Caco-2 (cell line): ENCODE measurements around the gene TJP3. TPM values are rescaled to one million over a fixed set of nuclear protein-coding genes. Genes with fewer than 3 reads are reported as not detected.

Experiments
- BruUV-seq: library from RNA; stranded (reverse); fragments of 400-500 nt; replicated peaks from 2 replicates; lab custom pipeline; 2021; lab: Mats Ljungman, UMichigan
- CTCF ChIA-PET: fragments of 300-600 bp; sonication (Branson Sonifier 250); formaldehyde crosslinking; loops from one replicate; lab custom pipeline; 2022; ENCODE audit warnings: antibody characterized with exemption; lab: Charles Lee
- POLR2A ChIA-PET: fragments of 300-600 bp; sonication (Branson Sonifier 250); formaldehyde crosslinking; loops from one replicate; lab custom pipeline; 2022; ENCODE audit warnings: antibody characterized with exemption; lab: Charles Lee
- DNase-seq, 2 experiments: peaks; one replicate each; pipeline versions ENCODE4 v3.0.0 to v3.0.0-alpha.2; 2020 to 2022
- H3K27me3 ChIP-seq: replicated peaks from 2 replicates; pipeline ENCODE4 v1.6.0; 2011; ENCODE audit warnings: low read length; ENCODE audit not compliant: control insufficient read depth, insufficient read depth
- H3K36me3 ChIP-seq: 2 replicates; pipeline ENCODE4 v1.5.1; 2011; ENCODE audit warnings: low read length; ENCODE audit not compliant: control insufficient read depth, insufficient read depth
- H3K4me1 ChIP-seq: fragments of 250-450 bp; sonication (Bioruptor Pico); 2 replicates; pipeline ENCODE4 v1.5.1; 2020; ENCODE audit warnings: mild to moderate bottlenecking
- H3K4me3 ChIP-seq: 2 replicates; pipeline ENCODE4 v1.5.1; 2011; ENCODE audit warnings: low read depth, mild to moderate bottlenecking, control low read depth, low read length
- H3K9me3 ChIP-seq: fragments of 250-450 bp; sonication (Bioruptor Pico); 2 replicates; pipeline ENCODE4 v1.5.1; 2020; ENCODE audit warnings: mild to moderate bottlenecking, moderate library complexity
- H3K27ac Mint-ChIP-seq: one replicate; pipeline ENCODE4 v1.8.0; 2022; ENCODE audit warnings: mixed read lengths; ENCODE audit not compliant: unreplicated experiment
- H3K27me3 Mint-ChIP-seq: one replicate; pipeline ENCODE4 v1.8.0; 2022; ENCODE audit warnings: mixed read lengths; ENCODE audit not compliant: insufficient read depth, unreplicated experiment
- H3K36me3 Mint-ChIP-seq: one replicate; pipeline ENCODE4 v1.8.0; 2022; ENCODE audit warnings: mild to moderate bottlenecking, mixed read lengths; ENCODE audit not compliant: insufficient read depth, unreplicated experiment
- H3K4me1 Mint-ChIP-seq: one replicate; pipeline ENCODE4 v1.8.0; 2022; ENCODE audit warnings: low read depth, mixed read lengths; ENCODE audit not compliant: unreplicated experiment
- H3K4me3 Mint-ChIP-seq: one replicate; pipeline ENCODE4 v1.8.0; 2022; ENCODE audit warnings: mild to moderate bottlenecking, moderate library complexity, mixed read lengths; ENCODE audit not compliant: unreplicated experiment
- H3K9me3 Mint-ChIP-seq: one replicate; pipeline ENCODE4 v1.8.0; 2022; ENCODE audit warnings: mixed read lengths; ENCODE audit not compliant: unreplicated experiment
- CTCF ChIP-seq, 2 experiments: fragments of 200-600 bp in 1 of 2; IDR thresholded peaks; 1 replicate in 1 of 2; 2 replicates in 1 of 2; pipeline versions ENCODE4 v1.5.1 to v1.8.0; 2011 to 2022; ENCODE audit warnings: antibody characterized with exemption in 1 of 2, control low read depth in 1 of 2, inconsistent platforms in 1 of 2, low read depth in 1 of 2, low read length in 1 of 2, mild to moderate bottlenecking in 1 of 2, moderate library complexity in 1 of 2; ENCODE audit not compliant: insufficient read depth in 1 of 2, severe bottlenecking in 1 of 2, unreplicated experiment in 1 of 2
- intact Hi-C: fragments of 100-400 bp; cut with micrococcal nuclease; formaldehyde crosslinking; loops from one replicate; pipeline ENCODE4 v1.10.0; 2022; ENCODE audit not compliant: unreplicated experiment
- total RNA-seq: library from RNA; stranded (reverse); gene quantifications from 2 replicates; pipeline ENCODE4 v1.2.3, GENCODE V29; 2022

The TJP3 gene
- total RNA-seq, 1 experiment from 2014 or later, result 83.6 TPM

DNA sequence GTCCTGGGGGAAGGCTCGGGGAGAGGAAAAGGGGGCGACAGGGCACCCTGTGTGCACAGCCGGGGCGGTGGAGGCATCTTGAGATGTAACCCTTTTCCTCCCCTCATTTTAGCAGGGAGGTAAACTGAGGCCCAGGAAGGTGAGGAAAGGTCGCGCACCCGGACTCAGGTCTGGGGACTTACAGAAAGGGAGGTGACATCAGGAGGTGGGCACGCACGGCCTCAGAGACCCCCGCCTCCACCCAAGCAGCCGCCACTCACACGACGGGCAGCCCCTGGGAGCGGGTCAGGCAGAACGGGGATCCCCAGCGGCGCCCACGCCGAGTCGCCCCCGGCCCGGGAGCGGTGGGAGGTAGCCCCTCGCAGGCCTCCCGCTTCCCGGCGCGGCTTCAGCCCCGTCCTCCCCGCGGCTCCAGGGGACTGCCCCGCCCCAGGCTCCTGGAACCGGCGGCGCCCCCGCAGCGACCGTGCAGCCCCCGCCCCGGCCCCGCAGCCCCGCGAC lies 8.4 kb upstream of the TJP3 start:
- no peaks in the 10 kb centered on the region for H3K4me1 ChIP-seq
- H3K9me3 Mint-ChIP-seq, result no peaks in the 10 kb centered on the region
- H3K4me3 Mint-ChIP-seq, result peak overlapping the region; percentile 72
- peak in 1 of 2 experiments; percentile 18 for DNase-seq
- POLR2A ChIA-PET, result interaction anchor here (1.9 kb wide), 1 partner anchor 63 kb away, joined by 6 read pairs; no protein-coding TSS in a partner anchor
- intact Hi-C loops, result no loop called here
- H3K27me3 ChIP-seq, result no peaks in the 10 kb centered on the region
- no peak overlapping the region for H3K27ac Mint-ChIP-seq
- TF ChIP-seq CTCF (IDR thresholded peaks at IDR 0.05; ENCODE audit: insufficient read depth in 1 of 2, low read depth in 1 of 2, low read length in 1 of 2, severe bottlenecking in 1 of 2, unreplicated experiment in 1 of 2), result no peak
- CTCF ChIA-PET, result interaction anchor here (0.5 to 1.1 kb wide), 3 partner anchors 11 to 795 kb away, joined by 3 to 4 read pairs (median 4); no protein-coding TSS in a partner anchor
- BruUV-seq, result no TSS peak
- H3K4me1 Mint-ChIP-seq, result no peaks in the 10 kb centered on the region
- peaks cover 8% of the 10 kb centered on the region for H3K36me3 Mint-ChIP-seq
- no peaks in the 10 kb centered on the region for H3K36me3 ChIP-seq
- peak overlapping the region; percentile 81 for H3K4me3 ChIP-seq
- no peaks in the 10 kb centered on the region for H3K9me3 ChIP-seq
- no peaks in the 10 kb centered on the region for H3K27me3 Mint-ChIP-seq

GRCh38 chr19:3700242-3701032 lies 7.7 kb upstream of the TJP3 start, which contains the start of gene PIP5K1C:
PIP5K1C (minus strand) TSS chr19:3700468; CDS start chr19:3700390, 78 bp downstream.
- Mint-ChIP-seq H3K4me3 (peak within 1 kb of the TSS; percentile 72), H3K36me3 (peaks cover 6% of the 10 kb centered on the region), H3K9me3 (no peaks in the 10 kb centered on the region), H3K27ac (peak within 1 kb of the TSS; percentile 63), H3K4me1 (no peaks in the 10 kb centered on the region), H3K27me3 (no peaks in the 10 kb centered on the region)
- no TSS peak for BruUV-seq
- Histone ChIP-seq H3K36me3 (no peaks in the 10 kb centered on the region), H3K4me3 (peak within 1 kb of the TSS; percentile 81), H3K4me1 (no peaks in the 10 kb centered on the region), H3K27me3 (no peaks in the 10 kb centered on the region), H3K9me3 (no peaks in the 10 kb centered on the region)
- peak; percentile 77 to 81 for TF ChIP-seq CTCF (IDR thresholded peaks at IDR 0.05; ENCODE audit: insufficient read depth in 1 of 2, low read depth in 1 of 2, low read length in 1 of 2, severe bottlenecking in 1 of 2, unreplicated experiment in 1 of 2)
- intact Hi-C loops, result no loop called here
- POLR2A ChIA-PET, result interaction anchor here (1.9 kb wide), 1 partner anchor 63 kb away, joined by 6 read pairs; no protein-coding TSS in a partner anchor
- peak; percentile 82 to 94 for DNase-seq
- CTCF ChIA-PET, result interaction anchor here (0.5 to 0.6 kb wide), 2 partner anchors 177 to 794 kb away, joined by 3 to 4 read pairs; no protein-coding TSS in a partner anchor

GRCh38 chr19:3701200-3701599 lies 7.0 kb upstream of the TJP3 start:
- Mint-ChIP-seq H3K27me3 (no peaks in the 10 kb centered on the region), H3K27ac (peak overlapping the region; percentile 63), H3K4me3 (no peak overlapping the region), H3K9me3 (no peaks in the 10 kb centered on the region), H3K4me1 (no peaks in the 10 kb centered on the region), H3K36me3 (peaks cover 6% of the 10 kb centered on the region)
- ChIA-PET POLR2A (no interaction called here), CTCF (no interaction called here)
- intact Hi-C loops, result no loop called here
- DNase-seq, result no peak
- no peaks in the 10 kb centered on the region for H3K9me3 ChIP-seq
- no peak for TF ChIP-seq CTCF (IDR thresholded peaks at IDR 0.05; ENCODE audit: insufficient read depth in 1 of 2, low read depth in 1 of 2, low read length in 1 of 2, severe bottlenecking in 1 of 2, unreplicated experiment in 1 of 2)
- H3K27me3 ChIP-seq, result no peaks in the 10 kb centered on the region
- no TSS peak for BruUV-seq
- H3K36me3 ChIP-seq, result no peaks in the 10 kb centered on the region
- no peak overlapping the region for H3K4me3 ChIP-seq
- no peaks in the 10 kb centered on the region for H3K4me1 ChIP-seq
